SK-N-MC (cell line): ENCODE data around the gene SERBP1.

Experiments used
- EZH2 ChIP-seq: fragments of 200-600 bp; sonication (generic); IDR thresholded peaks from one replicate; pipeline ENCODE4 v1.6.1; 2017; ENCODE audit warnings: antibody characterized with exemption
- FOXP2 ChIP-seq: optimal IDR thresholded peaks from 2 replicates; pipeline ENCODE3; 2011; ENCODE audit warnings: mild to moderate bottlenecking, moderate library complexity; ENCODE audit not compliant: insufficient read depth; ENCODE audit errors: extremely low read length, control extremely low read depth
- POLR2AphosphoS5 ChIP-seq: IDR thresholded peaks from 2 replicates; pipeline ENCODE4 v1.6.1; 2012; ENCODE audit warnings: mild to moderate bottlenecking, low read depth, low read length, borderline replicate concordance

- TF ChIP-seq POLR2AphosphoS5 (no peak), EZH2 (no peak), FOXP2 (no peak)
Measured at GRCh38 chr1:67451356-67451755, 21.2 kb upstream of the SERBP1 start.
